HEK293T (cell line): Measurements from ENCODE around the gene SP9.

Source experiments
- BHLHE40 ChIP-seq: fragments of 450-650 bp; IDR thresholded peaks from 2 replicates; pipeline ENCODE4 v1.6.1; 2016; ENCODE audit warnings: mild to moderate bottlenecking, moderate library complexity, borderline replicate concordance
- FOXA1 ChIP-seq: fragments of 450-650 bp; IDR thresholded peaks from 2 replicates; pipeline ENCODE4 v1.6.1; 2016; ENCODE audit warnings: mild to moderate bottlenecking
- FOXK2 ChIP-seq: fragments of 450-650 bp; IDR thresholded peaks from 2 replicates; pipeline ENCODE4 v1.6.1; 2016; ENCODE audit warnings: mild to moderate bottlenecking
- FOXM1 ChIP-seq: fragments of 450-650 bp; IDR thresholded peaks from 2 replicates; pipeline ENCODE4 v1.6.1; 2017; ENCODE audit warnings: mild to moderate bottlenecking, borderline replicate concordance
- NFRKB ChIP-seq: fragments of 450-650 bp; IDR thresholded peaks from 2 replicates; pipeline ENCODE4 v1.6.1; 2016; ENCODE audit warnings: mild to moderate bottlenecking, moderate library complexity

DNA sequence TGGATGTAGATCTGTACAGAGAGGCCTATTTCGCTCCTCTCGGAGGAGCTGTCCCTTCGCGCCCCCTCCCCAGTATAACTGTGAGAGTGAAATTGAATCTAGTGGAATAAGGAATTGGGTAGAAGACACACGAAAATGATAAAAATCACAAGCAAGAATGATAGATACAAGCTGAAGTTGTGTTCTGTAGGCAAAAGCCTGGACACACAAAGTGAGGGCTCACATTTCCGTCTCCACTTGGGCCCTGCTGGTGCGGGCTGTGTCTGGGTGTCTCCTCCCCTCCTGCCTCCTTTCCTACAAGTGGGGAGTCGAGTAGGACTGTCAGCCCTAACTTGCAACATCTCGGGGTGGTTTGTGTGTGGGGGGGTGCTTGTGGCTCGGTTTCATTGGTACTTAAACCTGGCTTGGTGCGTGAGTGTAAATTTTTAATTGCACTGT lies 457 bp upstream of the SP9 start:
- TF ChIP-seq FOXM1 (no peak), FOXA1 (no peak), BHLHE40 (no peak), NFRKB (no peak), FOXK2 (no peak)
